HTERT RPE-1 (cell line): ENCODE data around the gene PROK1.
"Not testable (repeated sequence)": the region's sequence is repeated elsewhere in the genome, so short reads cannot be mapped to it uniquely, and the experiment has no call there.

Experiments used
- in situ Hi-C: fragments of 300-500 bp; cut with MboI; formaldehyde crosslinking; loops from 4 replicates; pipeline ENCODE4 v1.14.3; 2020; ENCODE audit warnings: low sequenced_read_pairs

Gene PROK1

DNA sequence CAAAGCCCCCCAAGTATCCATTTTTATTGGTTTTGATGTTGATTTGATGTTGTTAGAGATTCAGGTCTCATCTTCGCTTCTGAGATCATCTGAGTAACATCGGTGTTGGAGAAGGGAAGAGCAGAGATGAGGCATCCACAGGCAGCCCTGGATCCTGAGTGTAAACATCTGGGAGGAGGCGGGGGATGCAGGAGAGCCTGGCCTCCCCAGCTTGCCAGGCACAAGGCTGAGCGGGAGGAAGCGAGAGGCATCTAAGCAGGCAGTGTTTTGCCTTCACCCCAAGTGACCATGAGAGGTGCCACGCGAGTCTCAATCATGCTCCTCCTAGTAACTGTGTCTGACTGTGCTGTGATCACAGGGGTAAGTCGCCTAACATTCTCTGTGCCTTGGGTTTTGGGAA is at the start of gene PROK1:
TSS of gene PROK1 (plus strand) at position 221 of the 400 bp plus-strand sequence. CDS start at position 289, 68 bp downstream.
- in situ Hi-C loops, result no loop called here

DNA sequence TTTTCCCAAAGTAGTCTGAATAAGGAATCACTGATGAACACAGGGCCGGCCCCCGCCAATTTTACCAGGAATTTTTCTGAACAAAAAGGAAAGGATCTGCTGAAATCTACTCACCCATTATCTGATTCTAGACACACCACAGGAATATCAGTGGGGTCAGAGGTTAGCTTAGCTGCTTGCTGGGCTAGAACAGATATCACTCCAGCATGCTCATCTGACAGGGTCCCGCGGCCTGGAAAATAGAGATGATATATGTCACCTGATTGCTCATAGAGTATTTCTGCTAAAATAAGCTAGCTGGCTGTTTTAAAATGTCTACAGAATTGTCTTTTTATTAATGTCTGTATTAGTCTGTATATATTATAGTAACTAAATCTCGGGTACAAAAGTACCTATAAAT is 47.1 kb upstream of the PROK1 start:
- in situ Hi-C loops, result no loop called here

GRCh38 chr1:110404401-110404800 is 46.5 kb upstream of the PROK1 start:
- in situ Hi-C loops, result no loop called here

DNA sequence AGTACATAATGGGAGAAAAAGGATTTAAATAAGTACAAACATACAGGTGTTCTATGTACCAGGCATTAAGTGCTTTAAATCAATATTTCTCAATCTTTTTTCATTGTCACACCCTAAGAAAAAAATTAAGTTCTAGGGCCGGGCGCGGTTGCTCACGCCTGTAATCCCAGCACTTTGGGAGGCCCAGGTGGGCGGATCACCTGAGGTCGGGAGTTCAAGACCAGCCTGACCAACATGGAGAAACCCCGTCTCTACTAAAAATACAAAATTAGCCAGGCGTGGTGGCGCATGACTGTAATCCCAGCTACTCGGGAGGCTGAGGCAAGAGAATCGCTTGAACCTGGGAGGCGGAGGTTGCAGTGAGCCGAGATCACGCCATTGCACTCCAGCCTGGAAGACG is 44.5 kb upstream of the PROK1 start:
- in situ Hi-C loops, result not testable (repeated sequence)

- in situ Hi-C loops, result no loop called here
Measured at GRCh38 chr1:110407260-110408210, 43.4 kb upstream of the PROK1 start, which contains the start of gene LAMTOR5. TSS of gene LAMTOR5 (minus strand) at chr1:110407694. CDS start at chr1:110407620, 74 bp downstream.

GRCh38 chr1:110408488-110408887 is 42.5 kb upstream of the PROK1 start:
- in situ Hi-C loops, result no loop called here

GRCh38 chr1:110409316-110409715 is 41.6 kb upstream of the PROK1 start:
- in situ Hi-C loops, result no loop called here

GRCh38 chr1:110411173-110411735 is 39.7 kb upstream of the PROK1 start:
- in situ Hi-C loops, result no loop called here

DNA sequence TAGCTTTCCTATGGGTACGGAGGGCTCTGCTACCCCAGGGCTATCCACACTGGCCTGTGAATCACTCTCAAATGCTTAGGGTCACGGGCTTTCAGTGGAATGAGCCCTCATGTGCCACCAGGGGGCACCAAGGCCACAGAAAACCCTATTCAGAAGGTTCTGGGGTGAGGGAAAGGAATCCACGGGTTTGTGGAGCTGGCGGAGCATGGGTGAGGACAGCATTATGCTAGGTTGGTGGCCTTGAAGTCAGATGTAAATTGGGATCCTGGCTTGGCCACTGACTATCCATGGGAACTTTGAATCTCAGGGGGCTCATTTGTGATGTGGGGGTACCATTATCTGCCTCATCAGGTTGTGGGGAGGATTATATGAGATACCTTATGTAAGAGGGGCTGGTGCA is 38.4 kb upstream of the PROK1 start:
- in situ Hi-C loops, result no loop called here

DNA sequence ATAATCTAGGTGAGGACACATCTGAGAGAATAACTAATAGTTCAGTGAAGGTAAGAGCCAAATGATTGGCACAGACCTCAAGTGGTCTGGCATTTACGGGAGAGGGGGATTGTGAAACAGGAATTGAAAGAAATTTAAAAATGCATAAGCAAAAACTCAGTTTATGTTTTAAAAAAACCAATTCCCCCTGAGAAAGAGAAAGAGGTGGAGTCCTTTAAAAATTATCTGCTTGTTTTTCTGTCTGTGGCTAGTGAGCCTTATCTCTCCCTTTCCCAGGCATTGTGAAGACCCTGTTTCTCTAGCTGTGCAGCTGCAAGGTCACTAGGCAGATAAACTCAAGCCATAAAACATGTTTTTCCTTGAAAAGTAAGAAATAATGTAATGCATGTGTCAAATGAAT is 37.9 kb upstream of the PROK1 start:
- in situ Hi-C loops, result not testable (repeated sequence)

DNA sequence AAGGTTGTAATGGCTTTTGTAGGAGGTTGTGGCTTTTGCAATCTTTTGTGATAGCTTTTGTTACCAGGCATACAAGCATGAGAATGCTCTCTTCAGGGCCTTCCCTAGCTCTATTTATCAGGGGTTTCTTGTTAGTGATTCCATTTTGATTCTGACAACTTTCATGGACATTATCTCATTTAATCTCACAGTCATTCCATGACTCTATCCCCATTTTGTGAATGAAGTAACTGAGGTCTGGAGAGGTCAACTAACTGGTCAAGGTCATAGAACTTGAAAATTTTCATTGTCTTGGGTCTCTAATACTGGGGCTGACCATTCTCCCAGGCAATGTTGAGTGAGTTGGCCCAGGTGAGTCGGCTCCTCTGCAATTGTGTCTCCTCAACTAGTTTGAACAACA is 32.2 kb upstream of the PROK1 start:
- in situ Hi-C loops, result no loop called here

- in situ Hi-C loops, result no loop called here
Measured at GRCh38 chr1:110420023-110420662, 30.8 kb upstream of the PROK1 start.

GRCh38 chr1:110420874-110421793 is 29.8 kb upstream of the PROK1 start:
- in situ Hi-C loops, result no loop called here

DNA sequence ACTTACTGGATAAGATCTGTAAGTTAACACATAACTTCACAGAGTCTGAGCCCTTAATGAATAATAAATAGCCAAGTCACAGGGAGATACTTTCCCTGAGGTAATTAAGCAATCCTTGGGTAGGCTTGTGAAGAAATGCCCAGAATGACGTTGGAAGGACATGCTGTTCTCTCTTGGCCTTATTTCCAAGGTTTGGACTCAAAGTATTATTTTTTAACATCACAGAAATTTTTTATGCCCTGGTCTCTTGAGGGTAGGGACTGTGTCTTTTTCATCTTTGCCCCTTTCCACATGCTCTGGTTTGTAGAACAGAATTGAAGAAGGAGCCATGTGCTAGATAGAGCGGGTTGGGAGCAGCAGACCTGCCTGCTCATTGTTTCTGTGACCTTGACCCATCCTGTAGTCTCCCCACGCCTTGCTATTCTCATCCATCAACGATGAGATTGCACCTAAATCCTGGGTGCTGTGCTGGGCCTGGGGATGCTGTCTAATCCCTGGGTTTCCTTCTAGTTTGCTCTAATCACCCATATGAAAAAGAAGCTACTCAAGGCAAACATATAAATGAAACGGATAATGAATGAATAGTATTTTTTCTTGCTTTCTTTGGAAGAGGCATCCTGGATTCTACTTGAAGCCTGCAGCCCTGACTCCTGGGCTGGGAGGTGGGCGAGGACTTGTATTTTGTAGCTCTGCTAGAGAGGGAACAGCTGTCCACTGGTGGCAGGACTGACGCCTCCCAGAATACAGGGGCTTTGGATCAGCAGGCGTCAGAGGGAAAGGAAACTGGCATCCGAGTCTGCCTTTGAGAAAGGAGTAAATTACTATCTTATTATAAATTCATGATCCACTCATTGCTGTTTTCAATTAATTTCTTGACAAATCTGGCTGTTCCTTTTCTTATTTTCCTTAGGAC is 26.0 kb upstream of the PROK1 start:
- in situ Hi-C loops, result no loop called here

GRCh38 chr1:110425612-110426152 is 25.3 kb upstream of the PROK1 start:
- in situ Hi-C loops, result no loop called here

DNA sequence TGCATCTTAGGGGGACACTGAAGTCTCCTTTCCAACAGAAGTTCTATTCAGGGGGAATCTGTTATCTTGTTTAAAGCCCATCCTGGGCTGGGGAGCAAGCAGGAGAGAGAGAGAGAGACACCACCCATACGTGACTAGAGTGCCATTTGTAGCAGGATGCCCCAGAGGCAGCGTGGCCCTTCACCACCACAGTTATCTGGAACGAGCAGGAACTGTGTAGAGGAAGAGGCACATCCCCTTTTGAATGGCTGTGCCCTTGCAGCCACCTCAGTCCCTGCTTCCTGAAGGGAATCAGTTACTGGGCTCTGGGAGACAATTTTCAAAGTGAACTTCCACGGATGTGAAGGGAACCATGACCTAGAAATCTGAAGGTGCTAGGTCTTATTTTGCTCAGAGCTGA is 24.1 kb upstream of the PROK1 start:
- in situ Hi-C loops, result no loop called here

DNA sequence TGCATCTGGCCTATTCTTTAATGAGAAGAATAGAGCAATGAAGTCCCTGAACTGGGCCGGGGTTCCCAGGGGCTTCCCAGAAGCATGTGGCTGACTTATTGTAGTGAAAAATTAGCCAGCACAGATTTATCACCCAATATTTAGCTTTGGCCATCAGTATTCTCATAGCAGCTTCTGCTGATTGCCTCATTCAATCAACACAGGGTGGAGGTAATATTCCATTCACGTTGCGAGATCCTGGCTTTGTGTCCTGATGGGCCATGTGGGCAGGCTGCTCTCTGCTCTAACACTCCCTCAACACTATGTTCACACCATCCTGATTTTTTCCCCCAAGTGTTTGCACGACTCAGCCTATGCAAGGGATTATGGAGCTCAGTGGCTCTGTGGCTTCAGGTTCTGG is 22.0 kb upstream of the PROK1 start:
- in situ Hi-C loops, result no loop called here

DNA sequence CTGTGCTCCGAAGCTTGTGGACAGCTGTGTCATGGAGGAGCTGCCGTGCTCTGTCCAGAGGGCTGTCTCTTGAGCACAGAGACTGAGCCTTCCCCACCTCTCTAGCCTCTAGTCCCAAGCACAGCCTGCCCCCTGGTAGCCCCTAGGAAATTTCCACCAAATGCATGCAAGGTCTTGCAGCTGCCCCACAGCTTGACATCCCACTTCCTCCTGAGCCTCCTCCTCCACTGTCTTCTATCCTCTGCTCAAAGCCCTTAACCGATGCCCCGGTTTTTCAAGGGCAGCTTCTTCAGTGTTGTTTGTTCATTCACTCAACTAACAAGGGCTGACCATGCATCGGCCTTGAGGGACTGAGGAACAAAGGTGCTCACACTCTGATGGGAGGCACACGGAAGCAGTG is 20.6 kb upstream of the PROK1 start:
- in situ Hi-C loops, result no loop called here

DNA sequence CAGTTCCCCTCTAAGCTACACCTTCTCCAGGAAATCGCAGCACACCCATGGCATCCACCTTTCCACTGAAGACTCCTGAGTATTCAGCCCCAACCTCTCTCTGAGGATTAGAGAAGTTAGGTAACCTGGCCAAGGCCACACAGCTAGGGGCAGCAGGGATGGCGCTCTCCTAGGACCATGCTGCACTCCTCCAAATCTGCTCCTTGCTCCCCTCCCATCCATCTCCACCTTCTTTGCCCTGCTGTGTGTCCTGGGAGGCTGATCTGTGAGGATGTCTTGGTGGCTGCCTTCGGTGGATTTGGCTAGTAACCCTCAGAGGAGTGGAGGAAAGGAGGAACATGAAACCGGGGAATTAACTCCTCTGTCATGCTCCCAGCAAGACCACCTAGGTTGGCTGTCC is 20.0 kb upstream of the PROK1 start:
- in situ Hi-C loops, result no loop called here
